ENCODE results near the gene HBB.
"Not testable (repeated sequence)": the region's sequence is repeated elsewhere in the genome, so short reads cannot be mapped to it uniquely, and the experiment has no call there.

Gene HBB

GRCh38 chr11:5257296-5257695 lies 30.4 kb upstream of the HBB start:
- no peak overlapping the region for H3K4me3 ChIP-seq (ENCODE audit: low read depth in 1 of 2, low read length in 2 of 2)
- TF ChIP-seq, protein P1, sequence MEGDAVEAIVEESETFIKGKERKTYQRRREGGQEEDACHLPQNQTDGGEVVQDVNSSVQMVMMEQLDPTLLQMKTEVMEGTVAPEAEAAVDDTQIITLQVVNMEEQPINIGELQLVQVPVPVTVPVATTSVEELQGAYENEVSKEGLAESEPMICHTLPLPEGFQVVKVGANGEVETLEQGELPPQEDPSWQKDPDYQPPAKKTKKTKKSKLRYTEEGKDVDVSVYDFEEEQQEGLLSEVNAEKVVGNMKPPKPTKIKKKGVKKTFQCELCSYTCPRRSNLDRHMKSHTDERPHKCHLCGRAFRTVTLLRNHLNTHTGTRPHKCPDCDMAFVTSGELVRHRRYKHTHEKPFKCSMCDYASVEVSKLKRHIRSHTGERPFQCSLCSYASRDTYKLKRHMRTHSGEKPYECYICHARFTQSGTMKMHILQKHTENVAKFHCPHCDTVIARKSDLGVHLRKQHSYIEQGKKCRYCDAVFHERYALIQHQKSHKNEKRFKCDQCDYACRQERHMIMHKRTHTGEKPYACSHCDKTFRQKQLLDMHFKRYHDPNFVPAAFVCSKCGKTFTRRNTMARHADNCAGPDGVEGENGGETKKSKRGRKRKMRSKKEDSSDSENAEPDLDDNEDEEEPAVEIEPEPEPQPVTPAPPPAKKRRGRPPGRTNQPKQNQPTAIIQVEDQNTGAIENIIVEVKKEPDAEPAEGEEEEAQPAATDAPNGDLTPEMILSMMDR (IDR thresholded peaks at IDR 0.05; ENCODE audit: borderline replicate concordance, extremely low read depth, low read length, poor library complexity, severe bottlenecking) = no peak
- no peak for TF ChIP-seq EZH2 (IDR thresholded peaks at IDR 0.05; ENCODE audit: borderline replicate concordance, low read depth, low read length, severe bottlenecking)
- H4K20me1 ChIP-seq (ENCODE audit: insufficient read depth, low read length) = no peaks in the 10 kb centered on the region
- ATAC-seq (ENCODE audit: insufficient read depth, low read depth) (no peak), DNase-seq (no peak)
- H3K4me2 ChIP-seq (ENCODE audit: insufficient read depth, low read length) = no peak overlapping the region
- H2AFZ ChIP-seq (ENCODE audit: low read depth, low read length) = no peak overlapping the region
- no peaks in the 10 kb centered on the region for H3K4me1 ChIP-seq (ENCODE audit: insufficient read depth, low read length)
- no peaks in the 10 kb centered on the region for H3K36me3 ChIP-seq (ENCODE audit: insufficient read depth, low read length)
- H3K27me3 ChIP-seq (ENCODE audit: insufficient read depth, low read length, poor library complexity) = no peaks in the 10 kb centered on the region
- no peak overlapping the region for H3K9ac ChIP-seq (ENCODE audit: low read depth, low read length)
- H3K79me2 ChIP-seq (ENCODE audit: insufficient read depth, low read length) = no peaks in the 10 kb centered on the region
- no peaks in the 10 kb centered on the region for H3K9me3 ChIP-seq (ENCODE audit: insufficient read depth, low read length, severe bottlenecking)
- no peak overlapping the region for H3K27ac ChIP-seq (ENCODE audit: low read length)

- H3K79me2 ChIP-seq (ENCODE audit: insufficient read depth, low read length); DNase-seq; H3K4me3 ChIP-seq (ENCODE audit: low read depth in 1 of 2, low read length in 2 of 2); H3K27ac ChIP-seq (ENCODE audit: low read length); H3K4me1 ChIP-seq (ENCODE audit: insufficient read depth, low read length); H3K36me3 ChIP-seq (ENCODE audit: insufficient read depth, low read length); H3K4me2 ChIP-seq (ENCODE audit: insufficient read depth, low read length); H3K9me3 ChIP-seq (ENCODE audit: insufficient read depth, low read length, severe bottlenecking); ATAC-seq (ENCODE audit: insufficient read depth, low read depth); H3K27me3 ChIP-seq (ENCODE audit: insufficient read depth, low read length, poor library complexity); H3K9ac ChIP-seq (ENCODE audit: low read depth, low read length); H4K20me1 ChIP-seq (ENCODE audit: insufficient read depth, low read length); H2AFZ ChIP-seq (ENCODE audit: low read depth, low read length): not testable (repeated sequence)
These were observed 28.0 kb upstream of the HBB start, which contains the start of gene HBG2 for GRCh38 chr11:5254646-5255413. HBG2 (minus strand) TSS chr11:5254781; CDS start chr11:5254728, 53 bp downstream.

DNA sequence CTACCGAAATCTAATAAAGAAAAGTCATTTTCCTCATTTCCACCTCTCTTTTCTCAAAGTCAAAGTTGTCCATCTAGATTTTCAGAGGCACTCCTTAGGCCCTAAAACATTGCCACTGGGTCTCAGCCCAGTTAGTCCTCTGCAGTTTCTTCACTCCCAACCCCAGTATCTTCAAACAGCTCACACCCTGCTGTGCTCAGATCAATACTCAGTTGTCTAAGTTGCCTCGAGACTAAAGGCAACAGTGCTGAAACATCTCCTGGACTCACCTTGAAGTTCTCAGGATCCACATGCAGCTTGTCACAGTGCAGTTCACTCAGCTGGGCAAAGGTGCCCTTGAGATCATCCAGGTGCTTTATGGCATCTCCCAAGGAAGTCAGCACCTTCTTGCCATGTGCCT lies 27.2 kb upstream of the HBB start:
- not testable (repeated sequence) for H3K4me3 ChIP-seq (ENCODE audit: low read depth in 1 of 2, low read length in 2 of 2); H3K4me1 ChIP-seq (ENCODE audit: insufficient read depth, low read length); H3K36me3 ChIP-seq (ENCODE audit: insufficient read depth, low read length); ATAC-seq (ENCODE audit: insufficient read depth, low read depth); H3K27ac ChIP-seq (ENCODE audit: low read length); H4K20me1 ChIP-seq (ENCODE audit: insufficient read depth, low read length); H3K9me3 ChIP-seq (ENCODE audit: insufficient read depth, low read length, severe bottlenecking); H3K27me3 ChIP-seq (ENCODE audit: insufficient read depth, low read length, poor library complexity); H2AFZ ChIP-seq (ENCODE audit: low read depth, low read length); DNase-seq; H3K4me2 ChIP-seq (ENCODE audit: insufficient read depth, low read length); H3K9ac ChIP-seq (ENCODE audit: low read depth, low read length); H3K79me2 ChIP-seq (ENCODE audit: insufficient read depth, low read length)

DNA sequence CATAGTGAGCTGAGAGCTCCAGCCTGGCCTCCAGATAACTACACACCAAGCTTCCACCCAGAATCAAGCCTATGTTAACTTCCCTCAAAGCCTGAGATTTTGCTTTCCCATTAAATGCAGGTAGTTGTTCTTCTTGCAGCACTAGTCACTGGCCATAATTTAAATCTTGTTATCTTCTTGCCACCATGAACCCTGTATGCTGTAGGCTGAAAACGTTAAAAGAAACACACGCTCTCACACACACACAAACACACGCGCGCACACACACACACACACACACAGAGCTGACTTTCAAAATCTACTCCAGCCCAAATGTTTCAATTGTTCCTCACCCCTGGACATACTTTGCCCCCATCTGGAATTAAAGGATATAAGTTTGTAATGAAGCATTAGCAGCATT lies 26.6 kb upstream of the HBB start:
- not testable (repeated sequence) for H3K9ac ChIP-seq (ENCODE audit: low read depth, low read length)

DNA sequence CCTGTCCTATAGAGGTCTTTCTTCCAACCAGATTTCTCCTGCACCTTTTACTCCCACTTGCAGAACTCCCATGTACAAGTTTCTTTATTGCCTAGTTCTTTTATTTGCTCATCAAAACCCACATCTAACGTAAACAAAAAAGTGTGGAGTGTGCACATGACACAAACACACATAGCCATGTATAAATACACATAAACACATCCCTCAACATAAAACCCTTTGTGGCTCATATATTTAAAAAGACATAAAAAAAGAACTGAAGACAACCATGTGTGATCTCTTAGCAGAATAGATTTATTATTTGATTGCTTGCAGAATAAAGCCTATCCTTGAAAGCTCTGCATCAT lies 26.0 kb upstream of the HBB start:
- no peaks in the 10 kb centered on the region for H3K9me3 ChIP-seq (ENCODE audit: insufficient read depth, low read length, severe bottlenecking)
- TF ChIP-seq EZH2 (IDR thresholded peaks at IDR 0.05; ENCODE audit: borderline replicate concordance, low read depth, low read length, severe bottlenecking) = no peak
- TF ChIP-seq, protein P1 (IDR thresholded peaks at IDR 0.05; ENCODE audit: borderline replicate concordance, extremely low read depth, low read length, poor library complexity, severe bottlenecking) = no peak
- ATAC-seq (ENCODE audit: insufficient read depth, low read depth) (no peak), DNase-seq (no peak)
- no peak overlapping the region for H3K4me2 ChIP-seq (ENCODE audit: insufficient read depth, low read length)
- no peak overlapping the region for H3K27ac ChIP-seq (ENCODE audit: low read length)
- no peak overlapping the region for H3K4me3 ChIP-seq (ENCODE audit: low read depth in 1 of 2, low read length in 2 of 2)
- H3K9ac ChIP-seq (ENCODE audit: low read depth, low read length) = no peak overlapping the region
- H4K20me1 ChIP-seq (ENCODE audit: insufficient read depth, low read length) = no peaks in the 10 kb centered on the region
- H3K79me2 ChIP-seq (ENCODE audit: insufficient read depth, low read length) = no peaks in the 10 kb centered on the region
- no peaks in the 10 kb centered on the region for H3K4me1 ChIP-seq (ENCODE audit: insufficient read depth, low read length)
- no peak overlapping the region for H2AFZ ChIP-seq (ENCODE audit: low read depth, low read length)
- no peaks in the 10 kb centered on the region for H3K27me3 ChIP-seq (ENCODE audit: insufficient read depth, low read length, poor library complexity)
- no peaks in the 10 kb centered on the region for H3K36me3 ChIP-seq (ENCODE audit: insufficient read depth, low read length)

More for the DNA sequence above, 26.6 kb upstream of the HBB start:
- not testable (repeated sequence) for H3K4me1 ChIP-seq (ENCODE audit: insufficient read depth, low read length); DNase-seq; H3K79me2 ChIP-seq (ENCODE audit: insufficient read depth, low read length); H2AFZ ChIP-seq (ENCODE audit: low read depth, low read length); H3K36me3 ChIP-seq (ENCODE audit: insufficient read depth, low read length); H3K27ac ChIP-seq (ENCODE audit: low read length); H3K27me3 ChIP-seq (ENCODE audit: insufficient read depth, low read length, poor library complexity); H3K4me2 ChIP-seq (ENCODE audit: insufficient read depth, low read length); H3K9me3 ChIP-seq (ENCODE audit: insufficient read depth, low read length, severe bottlenecking); ATAC-seq (ENCODE audit: insufficient read depth, low read depth); H4K20me1 ChIP-seq (ENCODE audit: insufficient read depth, low read length); H3K4me3 ChIP-seq (ENCODE audit: low read depth in 1 of 2, low read length in 2 of 2)

Data from DND-41 (cell line).